Measurements from ENCODE around the gene BCAM.

DNA sequence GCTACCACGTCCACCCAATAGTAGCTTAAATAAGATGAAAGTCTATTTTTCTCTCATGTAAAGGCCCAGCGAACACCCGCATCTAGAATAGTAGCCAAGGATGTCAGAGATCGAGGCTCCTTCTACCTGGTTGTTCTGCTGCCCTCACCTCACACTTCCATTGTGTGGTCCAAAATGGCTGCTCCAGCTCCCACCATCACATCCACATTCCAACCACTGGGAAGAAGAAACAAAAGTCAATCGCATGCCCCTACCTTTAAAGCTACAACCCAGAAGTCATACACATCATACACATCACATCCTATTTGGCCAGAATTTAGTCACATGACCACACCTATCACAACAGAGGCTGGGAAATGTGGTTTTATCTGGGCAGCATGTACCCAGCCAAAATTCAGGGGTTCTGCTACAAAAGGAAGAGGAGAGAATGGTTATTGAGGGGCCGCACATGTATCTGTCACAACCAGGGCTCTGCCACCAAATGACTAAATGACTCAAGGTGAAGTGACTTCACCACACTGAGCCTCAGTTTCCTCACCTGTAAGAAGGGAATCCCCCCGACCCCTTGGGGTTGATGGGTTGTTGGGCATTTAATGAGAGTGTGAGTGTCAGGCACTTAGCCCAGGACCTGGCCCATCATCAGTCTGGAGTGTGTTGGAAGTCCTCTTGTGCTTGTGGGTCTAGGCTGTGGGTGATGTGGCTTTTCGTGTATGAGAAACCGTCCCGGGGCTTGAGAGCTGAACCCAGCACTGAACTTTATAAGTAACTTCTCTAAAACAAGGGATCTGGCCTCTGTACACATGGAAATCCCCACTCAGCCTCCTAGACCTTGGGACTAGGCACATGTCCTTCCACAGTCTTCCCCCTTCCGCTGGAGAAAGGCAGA is 41.4 kb upstream of the BCAM start:
- no peak for TF ChIP-seq POLR2AphosphoS5 (IDR thresholded peaks at IDR 0.05; ENCODE audit: low read depth, low read length)
- TF ChIP-seq, protein P1, sequence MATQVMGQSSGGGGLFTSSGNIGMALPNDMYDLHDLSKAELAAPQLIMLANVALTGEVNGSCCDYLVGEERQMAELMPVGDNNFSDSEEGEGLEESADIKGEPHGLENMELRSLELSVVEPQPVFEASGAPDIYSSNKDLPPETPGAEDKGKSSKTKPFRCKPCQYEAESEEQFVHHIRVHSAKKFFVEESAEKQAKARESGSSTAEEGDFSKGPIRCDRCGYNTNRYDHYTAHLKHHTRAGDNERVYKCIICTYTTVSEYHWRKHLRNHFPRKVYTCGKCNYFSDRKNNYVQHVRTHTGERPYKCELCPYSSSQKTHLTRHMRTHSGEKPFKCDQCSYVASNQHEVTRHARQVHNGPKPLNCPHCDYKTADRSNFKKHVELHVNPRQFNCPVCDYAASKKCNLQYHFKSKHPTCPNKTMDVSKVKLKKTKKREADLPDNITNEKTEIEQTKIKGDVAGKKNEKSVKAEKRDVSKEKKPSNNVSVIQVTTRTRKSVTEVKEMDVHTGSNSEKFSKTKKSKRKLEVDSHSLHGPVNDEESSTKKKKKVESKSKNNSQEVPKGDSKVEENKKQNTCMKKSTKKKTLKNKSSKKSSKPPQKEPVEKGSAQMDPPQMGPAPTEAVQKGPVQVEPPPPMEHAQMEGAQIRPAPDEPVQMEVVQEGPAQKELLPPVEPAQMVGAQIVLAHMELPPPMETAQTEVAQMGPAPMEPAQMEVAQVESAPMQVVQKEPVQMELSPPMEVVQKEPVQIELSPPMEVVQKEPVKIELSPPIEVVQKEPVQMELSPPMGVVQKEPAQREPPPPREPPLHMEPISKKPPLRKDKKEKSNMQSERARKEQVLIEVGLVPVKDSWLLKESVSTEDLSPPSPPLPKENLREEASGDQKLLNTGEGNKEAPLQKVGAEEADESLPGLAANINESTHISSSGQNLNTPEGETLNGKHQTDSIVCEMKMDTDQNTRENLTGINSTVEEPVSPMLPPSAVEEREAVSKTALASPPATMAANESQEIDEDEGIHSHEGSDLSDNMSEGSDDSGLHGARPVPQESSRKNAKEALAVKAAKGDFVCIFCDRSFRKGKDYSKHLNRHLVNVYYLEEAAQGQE (IDR thresholded peaks at IDR 0.05; ENCODE audit: insufficient read depth in 1 of 2, low read depth in 2 of 2, low read length in 2 of 2): no peak
